K562 (cell line): ENCODE data around the gene POLR3K. TPM values are rescaled to one million over a fixed set of nuclear protein-coding genes. Genes with fewer than 3 reads are reported as not detected.

Experiments used
- ATAC-seq: fragments of 200-7000 bp; cut with Tn5 transposase; 3 replicates; pipeline ENCODE4 v1.9.1; 2020; ENCODE audit warnings: moderate library complexity
- BruUV-seq: library from RNA; stranded (reverse); fragments of 400-500 nt; replicated peaks from 2 replicates; lab custom pipeline; 2021; lab: Mats Ljungman, UMichigan
- CTCF ChIA-PET: fragments of 300-600 bp; formaldehyde crosslinking; extraction: SDS; loops from one replicate; lab custom pipeline; 2021; ENCODE audit warnings: low intra/inter-chr PET ratio; lab: Yijun Ruan, JAX
- POLR2A ChIA-PET: fragments of 300-600, 350-650 bp; sonication (Branson Sonifier 250); formaldehyde crosslinking; extraction: SDS; loops from one replicate; lab custom pipeline; 2021; ENCODE audit warnings: antibody characterized with exemption, inconsistent platforms; lab: Yijun Ruan, JAX
- DNase-seq, 4 experiments: peaks; one replicate each; pipeline versions ENCODE4 v3.0.0 to v3.0.0-alpha.2; 2011 to 2018; ENCODE audit warnings: low spot score in 3 of 4, mixed read lengths in 3 of 4; ENCODE audit errors: extremely low read depth in 1 of 4
- FAIRE-seq: peaks from 2 replicates; lab custom pipeline; 2011; peaks lifted over from hg19 to GRCh38; lab: Jason Lieb, UNC
- H2AFZ ChIP-seq: 2 replicates; pipeline ENCODE4 v1.6.0; 2011; ENCODE audit warnings: low read depth, low read length, control low read depth, inconsistent platforms
- H3K27ac ChIP-seq: fragments of 200-600 bp; 3 replicates; pipeline ENCODE4 v1.8.0; 2011; ENCODE audit warnings: low read depth, mild to moderate bottlenecking, control low read depth, inconsistent platforms, low read length, moderate library complexity, mixed read lengths; ENCODE audit errors: extremely low read depth
- H3K27me3 ChIP-seq, 2 experiments: fragments of 300-600 bp in 1 of 2; 2 replicates in 1 of 2; 3 replicates in 1 of 2; pipeline versions ENCODE4 v1.6.0 to v1.8.0; 2011; ENCODE audit warnings: inconsistent platforms in 2 of 2, low read length in 2 of 2, mild to moderate bottlenecking in 1 of 2, mixed read lengths in 1 of 2, moderate library complexity in 1 of 2; ENCODE audit not compliant: control insufficient read depth in 2 of 2, insufficient read depth in 2 of 2
- H3K36me3 ChIP-seq: fragments of 300-600 bp; 3 replicates; pipeline ENCODE4 v1.8.0; 2011; ENCODE audit warnings: mild to moderate bottlenecking, low read length, inconsistent platforms; ENCODE audit not compliant: control insufficient read depth, insufficient read depth
- H3K4me1 ChIP-seq, 2 experiments: fragments of 200-600 bp in 1 of 2; replicated peaks in 1 of 2; 2 replicates in 1 of 2; 3 replicates in 1 of 2; pipeline versions ENCODE4 v1.5.1 to v1.8.0; 2011; ENCODE audit warnings: inconsistent platforms in 2 of 2, low read length in 2 of 2, mild to moderate bottlenecking in 1 of 2, mixed read lengths in 1 of 2, moderate library complexity in 1 of 2; ENCODE audit not compliant: control insufficient read depth in 2 of 2, insufficient read depth in 2 of 2
- H3K4me2 ChIP-seq: 2 replicates; pipeline ENCODE4 v1.6.1; 2011; ENCODE audit warnings: low read length, control low read depth, inconsistent platforms, mixed read lengths; ENCODE audit not compliant: insufficient read depth
- H3K4me3 ChIP-seq: fragments of 200-600 bp; sonication (generic), shearing (Covaris generic); 2 replicates; pipeline ENCODE4 v1.5.1; 2016; ENCODE audit warnings: control low read depth, inconsistent platforms
- H3K79me2 ChIP-seq: fragments of 200-600 bp; 3 replicates; pipeline ENCODE4 v1.8.0; 2011; ENCODE audit warnings: low read length, inconsistent platforms; ENCODE audit not compliant: control insufficient read depth, insufficient read depth
- H3K9ac ChIP-seq, 2 experiments: 2 replicates each; pipeline versions ENCODE4 v1.6.0 to v1.6.1; 2011; ENCODE audit warnings: low read depth in 2 of 2, low read length in 2 of 2, control low read depth in 1 of 2, inconsistent platforms in 1 of 2, mild to moderate bottlenecking in 1 of 2, mixed read lengths in 1 of 2; ENCODE audit not compliant: insufficient read depth in 1 of 2
- H3K9me1 ChIP-seq: one replicate; pipeline ENCODE4 v1.6.0; 2011; ENCODE audit warnings: inconsistent platforms, mild to moderate bottlenecking, low read length, moderate library complexity; ENCODE audit not compliant: control insufficient read depth, insufficient read depth
- H3K9me3 ChIP-seq: replicated peaks from 2 replicates; pipeline ENCODE4 v1.5.1; 2011; ENCODE audit warnings: low read depth, low read length, inconsistent platforms; ENCODE audit not compliant: control insufficient read depth, insufficient read depth
- H4K20me1 ChIP-seq: replicated peaks from 2 replicates; pipeline ENCODE4 v1.6.1; 2011; ENCODE audit warnings: low read length, inconsistent platforms, mixed read lengths; ENCODE audit not compliant: control insufficient read depth, insufficient read depth
- CEBPB ChIP-seq: fragments of 450-650 bp; IDR thresholded peaks from 2 replicates; pipeline ENCODE4 v1.6.1; 2016; ENCODE audit warnings: missing genetic modification characterization, missing compliant biosample characterization
- ETV5 ChIP-seq: sonication (generic); formaldehyde crosslinking; IDR thresholded peaks from 2 replicates; pipeline ENCODE4 v1.4.0; 2020; ENCODE audit warnings: low read depth, mild to moderate bottlenecking, missing genetic modification reagents
- KDM1A ChIP-seq, 2 experiments: fragments of 450-650 bp; IDR thresholded peaks; 2 replicates each; pipeline ENCODE4 v1.6.1; 2016; ENCODE audit warnings: mild to moderate bottlenecking in 2 of 2
- NBN ChIP-seq: fragments of 450-650 bp; IDR thresholded peaks from 2 replicates; pipeline ENCODE4 v1.6.1; 2016; ENCODE audit warnings: low read depth, mild to moderate bottlenecking
- NEUROD1 ChIP-seq: fragments of 150-350 bp; IDR thresholded peaks from 2 replicates; pipeline ENCODE4 v1.6.1; 2014; ENCODE audit warnings: borderline replicate concordance, low read length, low read depth; ENCODE audit not compliant: partially characterized antibody
- NRF1 ChIP-seq, 2 experiments: fragments of 450-650 bp; IDR thresholded peaks in 1 of 2; conservative IDR thresholded peaks in 1 of 2; 2 replicates each; pipeline ENCODE4 v1.6.1; 2014; ENCODE audit warnings: mild to moderate bottlenecking in 2 of 2
- PML ChIP-seq: IDR thresholded peaks from 2 replicates; pipeline ENCODE4 v1.6.1; 2012; ENCODE audit warnings: low read length, inconsistent platforms
- PTRF ChIP-seq: fragments of 450-650 bp; IDR thresholded peaks from 2 replicates; pipeline ENCODE4 v1.6.1; 2016; ENCODE audit warnings: mild to moderate bottlenecking, missing genetic modification characterization, missing compliant biosample characterization
- SMARCB1 ChIP-seq: IDR thresholded peaks from 2 replicates; pipeline ENCODE4 v1.6.1; 2011; ENCODE audit warnings: improper control_type of control experiment, low read depth; ENCODE audit not compliant: insufficient read length
- ZKSCAN3 ChIP-seq: fragments of 250-450 bp; sonication (Bioruptor Pico); IDR thresholded peaks from 2 replicates; pipeline ENCODE4 v1.4.0; 2020
- ZKSCAN8 ChIP-seq: fragments of 200-800 bp; sonication (Bioruptor generic); IDR thresholded peaks from 2 replicates; pipeline ENCODE4 v1.6.1; 2016; ENCODE audit warnings: missing genetic modification characterization, missing compliant biosample characterization
- ZNF143 ChIP-seq: sonication (generic); formaldehyde crosslinking; IDR thresholded peaks from 2 replicates; pipeline ENCODE4 v1.9.0; 2022; ENCODE audit warnings: mild to moderate bottlenecking, missing genetic modification reagents
- ZNF408 ChIP-seq: fragments of 250-450 bp; sonication (Bioruptor Pico); IDR thresholded peaks from 2 replicates; pipeline ENCODE4 v1.4.0; 2020; ENCODE audit warnings: low read depth, mild to moderate bottlenecking, moderate library complexity
- ZNF57 ChIP-seq: fragments of 450-650 bp; formaldehyde crosslinking; IDR thresholded peaks from 2 replicates; pipeline ENCODE4 v1.4.0; 2020; ENCODE audit warnings: mild to moderate bottlenecking, moderate library complexity
- WGBS: fragments of 100-300 bp; shearing (Covaris generic); methylation state at CpG from one replicate; pipeline ENCODE4 v1.1.6; 2016; ENCODE audit warnings: low coverage, mixed read lengths; ENCODE audit not compliant: insufficient coverage; ENCODE audit errors: missing lambda C conversion rate; 5-methylcytosine and 5-hydroxymethylcytosine counted together
- in situ Hi-C: fragments of 300-500 bp; cut with MboI; formaldehyde crosslinking; loops from 4 replicates; pipeline ENCODE4 v1.15.0; 2018; ENCODE audit warnings: inconsistent platforms, mixed read lengths
- intact Hi-C: fragments of 100-400 bp; cut with micrococcal nuclease; formaldehyde crosslinking; loops from 2 replicates; pipeline ENCODE4 v1.14.2; 2022
- polyA plus RNA-seq, 8 experiments: library from polyadenylated mRNA; depleted of rRNA in 4 of 8; stranded (reverse) in 5 of 8; unstranded in 3 of 8; fragments of >200 nt; fragmentation: Nextera tagmentation in 2 of 8; fragmentation: Illumina TruSeq in 1 of 8; extraction: Ambion mirVana in 2 of 8; extraction: Trizol in 1 of 8; gene quantifications; 2 replicates each; pipeline versions ENCODE4 v1.2.1 to v1.2.3, GENCODE V29; 2011 to 2014; ENCODE audit warnings: inconsistent platforms in 1 of 8, missing spikeins in 1 of 8
- total RNA-seq, 7 experiments: library from RNA; depleted of rRNA in 6 of 7; stranded (reverse); fragments of >200 nt in 6 of 7; fragmentation: Illumina TruSeq in 2 of 7; extraction: Trizol in 2 of 7; gene quantifications; 2 replicates each; pipeline versions ENCODE4 v1.2.1 to v1.2.3, GENCODE V29; 2011 to 2021; ENCODE audit warnings: low replicate concordance in 1 of 7

Gene POLR3K
- total and polyA plus RNA-seq, 9 of the 15 experiments (the other 6 are each of a cell fraction or from before 2014, with no cell fraction given) = 42.1 to 315 (median 86.7) TPM

- WGBS = 76% methylated on average over 4 of the region's 4 CpGs
- peak overlapping the region; percentile 55; the same call in 1 of the 2 replicates for H3K4me2 ChIP-seq
- intact Hi-C loops = no loop called here
- in situ Hi-C loops = no loop called here
- no peak overlapping the region for H2AFZ ChIP-seq
- DNase-seq (no peak), ATAC-seq (0 out of 3 replicates have a peak, but pooled peaks have one; percentile 10), FAIRE-seq (no peak)
- no peak overlapping the region; the same call in 2 of the 3 replicates for H3K27ac ChIP-seq
- no peak overlapping the region for H3K4me3 ChIP-seq
- ChIA-PET POLR2A (interaction anchor here (0.6 to 1.4 kb wide), 2 partner anchors 11 to 49 kb away, joined by 3 to 6 read pairs; partner anchors contain the start of genes POLR3K and SNRNP25), CTCF (no interaction called here)
- H3K36me3 ChIP-seq = peaks cover 81% of the 10 kb centered on the region
- no peaks in the 10 kb centered on the region for H3K27me3 ChIP-seq
- H3K4me1 ChIP-seq = peaks cover 18 to 30% of the 10 kb centered on the region in 2 experiments
- peaks cover 16% of the 10 kb centered on the region for H3K79me2 ChIP-seq
- peaks cover 21% of the 10 kb centered on the region for H4K20me1 ChIP-seq
- BruUV-seq = no TSS peak
- no peaks in the 10 kb centered on the region for H3K9me3 ChIP-seq
- no peak overlapping the region; a peak in 1 of 4 replicates for H3K9ac ChIP-seq
- TF ChIP-seq ZKSCAN3 (CRISPR knock-in tag) (no peak), ZKSCAN8 (CRISPR knock-in tag) (no peak), SMARCB1 (no peak), ZNF143 (CRISPR knock-in tag) (no peak), ZNF57 (CRISPR knock-in tag) (no peak), NRF1 (conservative IDR thresholded peaks at IDR 0.05 in 1 of 2, IDR thresholded peaks at IDR 0.05 in 1 of 2) (no peak), CEBPB (tag) (no peak), KDM1A (IDR thresholded peaks at IDR 0.05) (no peak), ETV5 (CRISPR knock-in tag) (no peak), PML (no peak), NBN (no peak), ZNF408 (CRISPR knock-in tag) (no peak), NEUROD1 (no peak), PTRF (tag) (no peak)
- peaks cover 3% of the 10 kb centered on the region for H3K9me1 ChIP-seq
Measured at GRCh38 chr16:42691-43090, 10.7 kb downstream of the POLR3K start.
